Suprapubic skin (tissue), 4 donors: Measurements from ENCODE around the gene KCNN4.

ENCODE experiments used
- EP300 ChIP-seq: sonication (generic); formaldehyde crosslinking; IDR thresholded peaks from one replicate; pipeline ENCODE4 v1.6.1; 2017; ENCODE audit warnings: antibody characterized with exemption
- POLR2A ChIP-seq, 2 donors: fragments of 450-650 bp; IDR thresholded peaks; one replicate each; pipeline ENCODE4 v1.6.1; 2017; ENCODE audit warnings: antibody characterized with exemption in 2 of 2, mild to moderate bottlenecking in 2 of 2, moderate library complexity in 2 of 2
- POLR2AphosphoS5 ChIP-seq, 3 donors: sonication (generic); formaldehyde crosslinking; IDR thresholded peaks; one replicate each; pipeline ENCODE4 v1.6.1; 2017; ENCODE audit warnings: antibody characterized with exemption in 3 of 3
- TF ChIP-seq, protein P1 (sequence below), 2 donors: fragments of 200-600 bp in 1 of 2; fragments of 450-650 bp in 1 of 2; sonication (generic) in 1 of 2; IDR thresholded peaks; one replicate each; pipeline ENCODE4 v1.5.1; 2016 to 2019; ENCODE audit warnings: antibody characterized with exemption in 2 of 2, mild to moderate bottlenecking in 1 of 2, moderate library complexity in 1 of 2

GRCh38 chr19:43735013-43735412, 45.8 kb downstream of the KCNN4 start:
- TF ChIP-seq, protein P1, sequence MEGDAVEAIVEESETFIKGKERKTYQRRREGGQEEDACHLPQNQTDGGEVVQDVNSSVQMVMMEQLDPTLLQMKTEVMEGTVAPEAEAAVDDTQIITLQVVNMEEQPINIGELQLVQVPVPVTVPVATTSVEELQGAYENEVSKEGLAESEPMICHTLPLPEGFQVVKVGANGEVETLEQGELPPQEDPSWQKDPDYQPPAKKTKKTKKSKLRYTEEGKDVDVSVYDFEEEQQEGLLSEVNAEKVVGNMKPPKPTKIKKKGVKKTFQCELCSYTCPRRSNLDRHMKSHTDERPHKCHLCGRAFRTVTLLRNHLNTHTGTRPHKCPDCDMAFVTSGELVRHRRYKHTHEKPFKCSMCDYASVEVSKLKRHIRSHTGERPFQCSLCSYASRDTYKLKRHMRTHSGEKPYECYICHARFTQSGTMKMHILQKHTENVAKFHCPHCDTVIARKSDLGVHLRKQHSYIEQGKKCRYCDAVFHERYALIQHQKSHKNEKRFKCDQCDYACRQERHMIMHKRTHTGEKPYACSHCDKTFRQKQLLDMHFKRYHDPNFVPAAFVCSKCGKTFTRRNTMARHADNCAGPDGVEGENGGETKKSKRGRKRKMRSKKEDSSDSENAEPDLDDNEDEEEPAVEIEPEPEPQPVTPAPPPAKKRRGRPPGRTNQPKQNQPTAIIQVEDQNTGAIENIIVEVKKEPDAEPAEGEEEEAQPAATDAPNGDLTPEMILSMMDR (IDR thresholded peaks at IDR 0.05), result no peak
- TF ChIP-seq POLR2AphosphoS5 (IDR thresholded peaks at IDR 0.05) (no peak), POLR2A (IDR thresholded peaks at IDR 0.05) (no peak), EP300 (no peak)
